ENCODE data around the gene ZNF613.
"Not testable (repeated sequence)": the region's sequence is repeated elsewhere in the genome, so short reads cannot be mapped to it uniquely, and the experiment has no call there.

Gene ZNF613

DNA sequence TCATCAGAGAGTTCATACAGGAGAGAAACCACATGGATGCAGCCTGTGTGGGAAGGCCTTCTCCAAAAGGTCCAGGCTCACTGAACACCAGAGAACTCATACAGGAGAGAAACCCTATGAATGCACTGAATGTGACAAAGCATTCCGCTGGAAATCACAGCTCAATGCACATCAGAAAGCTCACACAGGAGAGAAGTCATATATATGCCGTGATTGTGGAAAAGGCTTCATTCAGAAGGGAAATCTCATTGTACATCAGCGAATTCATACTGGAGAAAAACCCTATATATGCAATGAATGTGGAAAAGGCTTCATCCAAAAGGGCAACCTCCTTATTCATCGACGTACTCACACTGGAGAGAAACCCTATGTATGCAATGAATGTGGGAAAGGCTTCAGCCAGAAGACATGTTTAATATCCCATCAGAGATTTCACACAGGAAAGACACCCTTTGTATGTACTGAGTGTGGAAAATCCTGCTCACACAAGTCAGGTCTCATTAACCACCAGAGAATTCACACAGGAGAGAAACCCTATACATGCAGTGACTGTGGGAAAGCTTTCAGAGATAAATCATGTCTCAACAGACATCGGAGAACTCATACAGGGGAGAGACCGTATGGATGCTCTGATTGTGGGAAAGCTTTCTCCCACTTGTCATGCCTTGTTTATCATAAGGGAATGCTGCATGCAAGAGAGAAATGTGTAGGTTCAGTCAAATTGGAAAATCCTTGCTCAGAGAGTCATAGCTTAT, 17.7 kb downstream of the ZNF613 start:
- DNase-seq = no peak

DNA sequence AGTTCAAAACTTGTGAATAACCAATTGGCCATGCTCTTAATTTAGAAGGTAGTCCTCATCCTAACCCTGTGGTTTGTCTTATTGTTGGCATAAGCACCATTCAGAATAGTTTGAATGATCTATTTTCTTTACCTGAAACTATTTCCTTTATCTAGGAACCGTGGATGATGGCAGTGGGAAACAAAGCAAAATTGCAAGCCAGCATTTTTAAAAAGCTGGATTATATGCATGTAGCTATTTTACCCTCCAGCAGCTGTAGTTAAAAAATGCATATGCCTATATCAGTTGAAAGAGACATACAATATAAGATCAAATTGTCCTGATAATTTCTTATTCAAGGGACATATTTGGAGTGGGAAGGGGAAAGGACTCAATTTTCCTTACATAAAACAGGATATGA, 19.3 kb downstream of the ZNF613 start:
- DNase-seq = no peak

DNA sequence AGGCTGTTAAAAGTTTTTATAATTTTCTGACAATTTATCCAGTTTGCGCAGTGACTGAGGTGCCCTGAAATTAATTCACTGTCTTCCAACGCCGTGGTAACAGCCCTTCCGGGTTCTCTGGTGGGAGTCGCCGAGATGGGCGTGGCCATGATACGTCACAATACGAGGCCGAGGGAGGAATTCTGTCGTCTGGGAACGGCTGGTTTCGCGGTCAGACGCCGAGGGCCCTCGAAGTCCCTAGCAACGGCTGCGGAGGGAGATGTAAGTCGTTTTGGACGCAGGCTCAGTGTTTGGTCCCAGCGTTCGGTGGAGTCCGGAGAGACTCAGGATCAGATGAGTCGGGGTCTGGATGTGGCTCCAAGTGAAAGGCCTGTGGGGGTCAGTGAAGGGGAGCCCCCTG, 21.7 kb downstream of the ZNF613 start:
- no peak for DNase-seq

DNA sequence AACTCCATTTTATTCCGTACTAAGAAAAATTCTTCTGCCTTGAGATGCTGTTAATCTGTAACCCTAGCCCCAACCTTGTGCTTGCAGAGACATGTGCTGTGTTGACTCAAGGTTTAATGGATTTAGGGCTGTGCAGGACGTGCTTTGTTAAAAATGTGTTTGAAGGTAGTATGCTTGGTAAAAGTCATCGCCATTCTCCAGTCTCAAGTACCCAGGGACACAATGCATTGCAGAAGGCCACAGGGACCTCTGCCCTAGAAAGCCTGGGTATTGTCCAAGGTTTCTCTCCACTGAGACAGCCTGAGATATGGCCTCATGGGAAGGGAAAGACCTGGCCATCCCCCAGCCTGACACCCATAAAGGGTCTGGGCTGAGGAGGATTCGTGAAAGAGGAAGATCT, 30.6 kb downstream of the ZNF613 start:
- DNase-seq = not testable (repeated sequence)

DNA sequence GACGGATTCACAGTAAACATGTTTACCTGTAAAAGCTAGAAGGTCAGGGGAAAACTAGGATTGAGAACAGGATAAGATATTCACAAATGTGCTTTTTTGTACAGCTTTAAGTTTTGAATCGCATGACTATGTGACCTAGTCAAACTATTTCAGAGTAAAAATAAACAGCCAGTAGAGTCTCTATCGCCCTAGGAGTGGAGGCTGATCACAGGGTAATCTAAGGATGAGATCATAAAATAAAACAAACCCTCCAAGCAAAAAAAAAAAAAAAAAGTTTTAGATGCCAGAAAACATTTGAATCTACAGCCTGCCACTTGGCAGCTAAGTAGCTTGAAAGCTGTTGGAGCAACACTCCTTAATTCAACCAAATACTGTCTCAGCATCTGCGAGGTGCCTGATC, 32.5 kb downstream of the ZNF613 start:
- DNase-seq = no peak

DNA sequence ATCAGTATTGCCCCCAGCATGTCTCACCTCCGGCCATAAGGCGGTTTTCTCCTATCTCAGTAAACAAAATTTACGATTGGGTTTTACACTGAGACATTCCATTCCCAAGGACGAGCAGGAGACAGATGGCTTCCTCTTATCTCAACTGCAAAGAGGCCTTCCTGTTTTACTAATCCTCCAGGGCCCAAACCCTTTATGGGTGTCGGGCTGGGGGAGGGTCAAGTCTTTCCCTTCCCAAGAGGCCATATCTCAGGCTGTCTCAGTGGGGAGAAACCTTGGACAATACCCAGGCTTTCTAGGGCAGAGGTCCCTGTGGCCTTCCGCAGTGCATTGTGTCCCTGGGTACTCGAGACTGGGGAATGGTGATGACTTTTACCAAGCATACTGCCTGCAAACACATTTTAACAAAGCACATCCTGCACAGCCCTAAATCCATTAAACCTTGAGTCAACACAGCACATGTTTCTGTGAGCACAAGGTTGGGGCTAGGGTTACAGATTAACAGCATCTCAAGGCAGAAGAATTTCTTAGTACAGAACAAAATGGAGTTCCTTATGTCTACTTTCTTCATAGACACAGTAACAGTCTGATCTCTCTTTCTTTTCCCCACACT, 33.5 kb downstream of the ZNF613 start:
- not testable (repeated sequence) for DNase-seq

DNA sequence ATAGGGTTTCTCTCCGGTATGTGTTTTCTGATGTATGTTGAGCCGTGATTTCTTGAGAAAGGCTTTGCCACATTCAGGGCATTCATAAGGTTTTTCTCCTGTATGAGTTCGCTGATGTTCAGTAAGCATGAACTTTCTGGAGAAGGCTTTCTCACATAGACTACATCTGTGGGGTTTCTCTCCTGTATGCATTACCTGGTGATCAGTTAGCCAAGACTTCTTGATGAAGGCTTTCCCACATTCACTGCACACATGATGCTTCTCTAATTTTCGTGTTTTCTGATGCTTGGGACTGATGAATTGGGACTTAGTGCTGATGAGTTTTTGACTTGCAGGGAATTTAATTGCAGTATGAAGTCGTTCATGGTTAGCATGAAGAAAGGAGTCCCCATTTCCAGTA, 38.3 kb downstream of the ZNF613 start:
- no peak for DNase-seq

DNA sequence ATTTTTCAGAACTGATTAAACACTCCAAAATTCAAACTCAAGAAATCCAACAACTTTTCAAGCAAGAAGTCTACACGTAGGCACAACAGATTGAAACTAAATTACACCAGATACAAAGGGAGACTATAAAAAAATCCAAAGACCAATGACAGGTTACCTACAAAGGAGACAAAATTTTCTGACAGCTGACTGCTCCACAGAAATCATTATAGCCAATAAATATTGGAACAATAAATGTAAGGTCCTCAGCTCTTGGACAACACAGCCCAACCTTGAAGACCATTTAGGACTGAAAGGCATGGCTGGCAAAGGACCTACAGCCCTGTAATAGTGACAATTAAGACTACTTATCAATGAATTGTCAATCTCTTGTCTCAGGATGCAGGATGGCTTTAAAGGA, 43.4 kb downstream of the ZNF613 start:
- DNase-seq = no peak

DNA sequence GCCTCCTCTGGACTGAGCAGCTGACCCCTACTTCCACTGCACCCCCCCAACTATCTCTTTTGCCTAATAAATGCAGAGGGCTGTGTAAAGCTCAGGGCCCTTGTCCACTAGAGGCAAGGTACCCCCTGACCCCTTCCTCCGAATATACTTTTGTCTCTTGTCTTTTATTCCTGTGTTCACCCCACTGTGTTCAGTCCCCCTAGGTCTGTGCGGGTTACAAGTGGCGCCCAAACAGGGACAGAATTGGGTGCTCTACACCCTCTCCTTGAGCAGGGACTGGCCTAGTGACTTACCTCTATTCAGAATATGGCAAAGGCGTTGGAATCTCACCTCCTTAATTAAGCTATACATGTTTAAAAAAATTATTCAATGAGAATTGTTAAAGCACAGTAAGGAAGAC, 44.4 kb downstream of the ZNF613 start:
- DNase-seq = no peak

DNA sequence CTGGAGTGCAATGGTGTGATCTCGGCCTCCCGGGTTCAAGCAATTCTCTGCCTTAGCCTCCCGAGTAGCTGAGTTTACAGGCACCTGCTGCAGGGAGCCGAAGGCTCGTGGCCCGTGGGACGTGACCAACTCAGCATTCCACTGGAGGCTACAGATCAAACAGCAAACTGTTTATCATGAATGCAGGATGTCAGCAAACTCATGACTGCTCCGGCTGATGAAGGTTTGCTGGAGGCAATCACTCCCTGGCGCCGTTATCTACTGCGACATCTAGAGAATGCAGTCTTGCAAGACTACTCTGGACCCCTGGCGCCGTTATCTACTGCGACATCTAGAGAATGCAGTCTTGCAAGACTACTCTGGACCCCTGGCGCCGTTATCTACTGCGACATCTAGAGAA, 48.5 kb downstream of the ZNF613 start:
- not testable (repeated sequence) for DNase-seq

DNA sequence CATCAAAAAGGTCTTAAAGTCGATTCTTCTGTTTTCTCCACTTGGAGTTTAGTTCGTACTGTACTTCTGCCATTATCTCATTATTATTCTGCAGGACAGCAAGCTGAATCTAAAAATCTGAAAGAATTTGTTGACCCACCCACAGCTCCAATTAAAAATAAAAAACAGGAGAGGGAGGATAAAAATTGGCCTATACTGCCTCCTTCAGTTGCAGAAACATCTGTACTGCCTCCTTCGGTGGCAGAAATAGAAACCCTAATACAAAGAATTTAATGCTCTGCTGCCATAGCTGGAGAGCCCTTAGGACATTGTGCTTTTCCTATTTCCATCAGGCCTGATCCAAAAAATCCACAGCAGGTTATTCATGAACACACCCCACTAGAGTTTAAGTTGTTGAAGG, 49.6 kb downstream of the ZNF613 start:
- DNase-seq = no peak

DNA sequence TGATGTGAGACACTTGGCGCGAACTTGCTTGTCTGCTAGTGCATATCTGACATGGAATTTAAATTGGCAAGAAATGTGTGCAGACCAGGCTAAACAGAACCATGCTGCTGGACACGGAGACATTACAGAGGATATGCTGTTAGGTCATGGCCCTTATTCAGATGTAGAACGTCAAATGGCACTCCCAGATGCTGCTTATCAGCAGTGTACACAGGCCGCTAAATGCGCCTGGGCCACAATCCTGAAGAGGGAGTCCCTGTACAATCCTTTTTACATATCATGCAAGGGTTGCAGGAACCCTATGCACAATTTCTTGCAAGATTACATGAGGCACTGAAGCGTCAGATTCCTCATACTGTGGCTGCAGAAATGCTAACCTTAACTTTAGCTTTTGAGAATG, 50.1 kb downstream of the ZNF613 start:
- no peak for DNase-seq

DNA sequence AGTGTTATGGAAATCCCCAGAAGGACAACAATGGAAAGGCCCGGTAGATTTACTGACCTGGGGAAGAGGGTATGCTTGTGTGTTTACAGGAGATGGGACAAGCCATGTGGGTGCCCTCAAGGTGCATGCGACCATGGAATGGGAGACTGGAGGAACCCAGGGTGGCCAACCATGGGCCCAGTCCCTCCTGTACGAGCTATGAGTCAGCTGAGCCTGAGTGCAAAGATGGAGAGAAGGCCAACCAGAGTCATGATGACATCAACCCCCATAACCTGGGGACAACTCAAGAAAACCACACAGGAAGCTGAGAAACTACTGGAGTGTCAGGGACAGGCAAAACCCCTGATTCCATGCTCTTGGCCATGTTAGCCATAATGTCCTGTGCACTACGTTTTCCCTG, 51.6 kb downstream of the ZNF613 start:
- no peak for DNase-seq

DNA sequence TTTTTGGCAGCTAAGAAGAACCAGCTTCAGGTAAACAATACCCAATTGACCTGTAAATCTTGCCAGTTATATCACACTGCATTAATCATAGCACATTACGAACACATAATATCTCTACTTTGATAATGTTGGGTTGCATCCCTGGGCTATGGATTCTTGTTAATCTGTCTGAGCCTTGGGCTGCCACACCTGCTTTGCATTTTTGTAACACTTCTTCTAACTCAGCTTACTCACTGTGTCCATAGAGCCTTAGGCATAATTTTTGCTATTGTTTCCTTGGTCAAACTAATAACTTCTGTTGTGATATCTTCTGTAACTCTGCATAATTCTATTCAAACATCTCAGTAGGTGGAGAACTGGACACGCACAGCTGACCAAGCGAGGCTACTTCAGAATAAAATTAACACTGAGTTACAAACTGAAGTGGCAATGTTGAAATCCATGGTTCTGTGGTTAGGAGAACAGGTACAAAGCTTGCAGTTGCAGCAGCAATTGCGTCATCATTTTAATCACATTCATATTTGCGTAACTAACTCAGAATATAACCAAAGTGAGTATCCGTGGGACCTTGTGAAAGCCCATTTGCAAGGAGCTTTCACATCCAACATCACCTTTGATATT, 53.0 kb downstream of the ZNF613 start:
- no peak for DNase-seq

DNA sequence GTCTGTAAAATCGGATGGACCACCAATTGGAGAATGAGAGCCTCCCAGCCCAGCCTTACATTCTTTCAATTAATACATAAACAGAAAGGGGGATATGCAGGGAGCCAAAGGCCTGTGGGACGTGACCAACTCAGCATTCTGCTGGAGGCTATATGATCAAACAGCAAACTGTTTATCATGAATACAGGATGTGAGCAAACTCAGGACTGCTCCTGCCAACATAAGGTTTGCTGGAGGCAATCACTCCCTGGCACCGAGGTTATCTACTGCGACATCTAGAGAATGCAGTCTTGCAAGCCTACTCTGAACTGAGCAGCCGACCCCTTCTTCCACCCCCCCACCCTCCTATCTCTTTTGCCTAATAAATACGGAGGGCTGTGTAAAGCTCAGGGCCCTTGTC, 53.7 kb downstream of the ZNF613 start:
- DNase-seq = not testable (repeated sequence)

DNA sequence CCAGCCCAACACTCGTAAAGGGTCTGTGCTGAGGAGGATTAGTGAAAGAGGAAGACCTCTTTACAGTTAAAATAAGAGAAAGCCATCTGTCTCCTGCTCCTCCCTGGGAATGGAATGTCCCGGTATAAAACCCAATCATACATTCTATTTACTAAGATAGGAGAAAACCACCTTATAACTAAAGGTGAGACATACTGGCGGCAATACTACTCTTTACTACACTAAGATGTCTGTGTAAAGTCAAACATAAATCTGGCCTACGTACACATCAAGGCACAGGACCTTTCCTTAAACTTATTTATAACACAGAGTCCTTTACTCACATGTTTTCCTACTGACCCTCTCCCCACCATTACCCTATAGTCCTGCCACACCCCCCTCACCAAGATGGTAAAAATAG, 56.1 kb downstream of the ZNF613 start:
- no peak for DNase-seq

DNA sequence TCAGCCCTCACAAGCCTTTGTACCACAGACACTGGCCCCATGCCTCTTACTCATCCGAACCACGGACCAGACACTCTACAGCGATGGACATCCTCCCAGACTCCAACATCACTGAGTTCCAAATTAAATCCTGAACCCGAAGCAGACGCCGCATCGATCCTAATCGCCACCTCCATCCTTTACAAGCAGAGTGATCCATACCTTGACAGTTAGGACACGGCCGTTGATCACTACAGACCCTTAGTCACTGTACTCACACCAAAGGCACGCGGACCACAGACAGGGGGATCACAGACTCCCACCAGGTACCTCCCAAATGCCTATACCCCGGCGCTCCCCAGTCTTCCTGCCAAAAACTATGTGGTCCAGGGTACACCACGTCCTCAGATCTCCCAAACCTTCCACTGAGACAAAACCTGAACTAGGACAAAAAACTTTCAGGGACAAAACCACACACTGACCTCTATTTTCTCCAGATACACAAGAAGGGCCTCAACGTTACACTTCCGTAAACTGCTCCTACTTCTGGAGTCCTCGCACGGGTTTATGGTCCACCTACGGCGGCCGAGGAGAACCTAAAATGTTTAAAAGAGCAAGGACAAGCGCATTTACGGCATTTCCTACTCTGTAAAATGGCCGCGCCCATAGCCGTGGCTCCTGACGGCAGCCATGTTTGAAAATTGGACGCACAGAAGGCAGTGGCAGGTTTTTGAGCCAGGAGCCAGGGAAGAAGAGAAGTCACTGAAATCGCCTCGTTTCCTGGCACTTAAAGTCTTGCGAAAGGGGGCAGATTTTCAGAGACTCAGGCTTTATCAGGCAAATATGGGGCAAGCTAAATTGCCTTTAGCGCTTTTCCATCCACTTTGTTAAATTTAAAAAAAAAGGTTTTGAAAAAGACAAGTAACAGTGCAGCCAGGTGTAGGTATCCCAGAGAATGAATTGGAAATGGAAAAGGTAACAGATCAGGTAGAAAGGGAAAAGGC, 59.3 kb downstream of the ZNF613 start, which contains the start of gene ZNF350:
TSS of gene ZNF350 (minus strand) at position 532 of the 983 bp plus-strand sequence. CDS start 12,480 bp downstream, outside the sequence.
- peak; percentile 86 to 93 for DNase-seq

DNA sequence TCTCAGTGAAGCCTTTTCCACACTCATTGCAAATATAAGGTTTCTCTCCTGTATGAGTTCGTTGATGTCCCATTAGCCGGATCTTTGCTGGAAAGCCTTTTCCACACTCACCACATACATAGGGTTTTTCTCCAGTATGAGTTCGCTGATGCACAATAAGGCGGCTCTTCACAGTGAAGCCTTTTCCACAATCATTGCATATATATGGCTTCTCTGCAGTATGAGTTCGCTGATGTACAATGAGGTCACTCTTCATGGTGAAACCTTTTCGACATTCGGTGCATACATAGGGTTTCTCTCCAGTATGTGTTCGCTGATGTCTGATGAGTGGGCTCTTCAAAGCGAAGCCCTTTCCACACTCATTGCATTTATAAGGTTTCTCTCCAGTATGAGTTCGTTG, 66.2 kb downstream of the ZNF613 start:
- no peak for DNase-seq

DNA sequence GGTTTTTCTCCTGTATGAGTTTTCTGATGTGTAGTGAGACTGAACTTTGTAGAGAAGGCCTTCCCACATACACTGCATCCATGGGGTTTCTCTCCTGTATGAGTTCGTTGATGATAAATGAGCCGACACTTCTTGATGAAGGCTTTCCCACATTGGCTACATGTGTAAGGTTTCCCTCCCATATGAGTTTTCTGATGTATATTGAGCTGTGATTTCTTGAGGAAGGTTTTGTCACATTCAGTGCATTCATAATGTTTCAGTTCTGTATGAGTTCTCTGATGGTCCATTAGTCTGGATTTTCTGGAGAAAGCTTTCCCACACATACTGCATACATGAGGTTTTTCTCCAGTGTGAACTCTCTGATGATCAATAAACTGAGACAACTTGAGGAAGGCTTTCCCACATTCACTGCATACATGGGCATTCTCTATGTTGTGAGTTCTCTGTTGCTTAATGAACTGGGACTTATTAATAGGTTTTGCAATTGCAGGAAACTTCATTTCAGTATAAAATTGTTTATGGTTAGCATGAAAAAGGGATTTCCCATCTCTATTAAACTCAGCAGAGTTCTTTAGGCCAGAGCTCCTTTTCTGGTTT, 66.9 kb downstream of the ZNF613 start:
- no peak for DNase-seq

Data from NCI-H446 (cell line).